A673 (cell line): ENCODE data around the gene PBX1.

Experiments
- EZH2 ChIP-seq: fragments of 200-600 bp; sonication (generic); IDR thresholded peaks from 2 replicates; pipeline ENCODE4 v1.6.1; 2017; ENCODE audit warnings: borderline replicate concordance, low read depth, mild to moderate bottlenecking, mixed read lengths, antibody characterized with exemption, low read length; ENCODE audit not compliant: poor library complexity, severe bottlenecking
- TF ChIP-seq, protein P1 (sequence below): fragments of 300-800, 200-600 bp; sonication (generic); conservative IDR thresholded peaks from 2 replicates; pipeline ENCODE4 v1.5.1; 2017; ENCODE audit warnings: low read depth, mild to moderate bottlenecking, antibody characterized with exemption, low read length, moderate library complexity, mixed read lengths

DNA sequence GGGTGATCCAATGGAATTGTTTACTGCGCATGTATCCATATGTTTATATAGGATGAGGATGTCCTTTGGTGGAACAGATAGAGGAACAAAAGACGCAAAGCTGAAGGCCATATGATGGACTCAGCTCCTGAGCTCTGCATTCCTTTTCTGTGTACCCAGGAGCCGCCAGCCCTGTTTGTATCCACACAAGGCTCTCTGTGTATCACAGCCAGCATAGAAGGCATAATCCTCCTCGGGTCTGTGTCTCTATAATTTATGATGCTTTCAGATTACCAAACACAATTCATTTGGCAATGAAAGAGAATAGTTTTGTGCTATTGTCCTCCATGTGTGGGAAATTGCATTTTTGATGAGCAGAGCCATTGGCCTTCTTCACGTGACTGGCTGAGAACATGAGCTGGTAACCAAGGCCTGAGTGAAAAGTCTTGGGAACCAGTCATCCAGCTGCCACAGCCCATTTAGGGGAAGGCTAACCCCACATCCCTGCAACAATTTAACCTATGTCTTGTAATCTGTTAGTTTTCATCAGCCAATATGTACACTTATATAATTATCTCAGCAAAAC lies 119.2 kb downstream of the PBX1 start:
- TF ChIP-seq, protein P1, sequence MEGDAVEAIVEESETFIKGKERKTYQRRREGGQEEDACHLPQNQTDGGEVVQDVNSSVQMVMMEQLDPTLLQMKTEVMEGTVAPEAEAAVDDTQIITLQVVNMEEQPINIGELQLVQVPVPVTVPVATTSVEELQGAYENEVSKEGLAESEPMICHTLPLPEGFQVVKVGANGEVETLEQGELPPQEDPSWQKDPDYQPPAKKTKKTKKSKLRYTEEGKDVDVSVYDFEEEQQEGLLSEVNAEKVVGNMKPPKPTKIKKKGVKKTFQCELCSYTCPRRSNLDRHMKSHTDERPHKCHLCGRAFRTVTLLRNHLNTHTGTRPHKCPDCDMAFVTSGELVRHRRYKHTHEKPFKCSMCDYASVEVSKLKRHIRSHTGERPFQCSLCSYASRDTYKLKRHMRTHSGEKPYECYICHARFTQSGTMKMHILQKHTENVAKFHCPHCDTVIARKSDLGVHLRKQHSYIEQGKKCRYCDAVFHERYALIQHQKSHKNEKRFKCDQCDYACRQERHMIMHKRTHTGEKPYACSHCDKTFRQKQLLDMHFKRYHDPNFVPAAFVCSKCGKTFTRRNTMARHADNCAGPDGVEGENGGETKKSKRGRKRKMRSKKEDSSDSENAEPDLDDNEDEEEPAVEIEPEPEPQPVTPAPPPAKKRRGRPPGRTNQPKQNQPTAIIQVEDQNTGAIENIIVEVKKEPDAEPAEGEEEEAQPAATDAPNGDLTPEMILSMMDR, result no peak
- TF ChIP-seq EZH2, result no peak
